Hematopoietic multipotent progenitor cell treated with erythropoietin and hydrocortisone succinate and interleukin-3 and kit ligand, for 6 days (in vitro differentiated cells): ENCODE results near the gene GPR35.

Source experiments
- DNase-seq: peaks from one replicate; pipeline ENCODE4 v3.0.0-alpha.2; 2015

Gene GPR35

GRCh38 chr2:240624011-240624949 is 1.0 kb upstream of the GPR35 start:
- DNase-seq, result no peak

- peak; percentile 59 for DNase-seq
Observed at GRCh38 chr2:240626531-240627300, 1.4 kb downstream of the GPR35 start.

GRCh38 chr2:240627736-240628506 is 2.6 kb downstream of the GPR35 start:
- DNase-seq, result no peak

DNA sequence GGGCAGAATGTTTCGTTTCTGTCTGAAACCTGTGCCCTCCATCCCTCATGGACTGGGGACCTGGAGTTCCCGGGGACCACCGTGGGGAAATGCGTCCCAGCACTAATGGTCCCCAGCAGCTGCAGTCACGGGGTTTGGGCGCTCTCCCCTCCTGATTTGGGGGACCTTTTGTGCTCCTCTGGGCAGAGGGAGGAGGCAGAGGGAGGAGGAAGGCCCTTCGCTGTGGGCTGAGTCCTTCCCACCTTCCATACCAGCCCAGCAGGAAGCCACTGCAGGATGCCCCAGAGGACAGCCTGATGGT is 3.2 kb downstream of the GPR35 start:
- DNase-seq, result no peak

DNA sequence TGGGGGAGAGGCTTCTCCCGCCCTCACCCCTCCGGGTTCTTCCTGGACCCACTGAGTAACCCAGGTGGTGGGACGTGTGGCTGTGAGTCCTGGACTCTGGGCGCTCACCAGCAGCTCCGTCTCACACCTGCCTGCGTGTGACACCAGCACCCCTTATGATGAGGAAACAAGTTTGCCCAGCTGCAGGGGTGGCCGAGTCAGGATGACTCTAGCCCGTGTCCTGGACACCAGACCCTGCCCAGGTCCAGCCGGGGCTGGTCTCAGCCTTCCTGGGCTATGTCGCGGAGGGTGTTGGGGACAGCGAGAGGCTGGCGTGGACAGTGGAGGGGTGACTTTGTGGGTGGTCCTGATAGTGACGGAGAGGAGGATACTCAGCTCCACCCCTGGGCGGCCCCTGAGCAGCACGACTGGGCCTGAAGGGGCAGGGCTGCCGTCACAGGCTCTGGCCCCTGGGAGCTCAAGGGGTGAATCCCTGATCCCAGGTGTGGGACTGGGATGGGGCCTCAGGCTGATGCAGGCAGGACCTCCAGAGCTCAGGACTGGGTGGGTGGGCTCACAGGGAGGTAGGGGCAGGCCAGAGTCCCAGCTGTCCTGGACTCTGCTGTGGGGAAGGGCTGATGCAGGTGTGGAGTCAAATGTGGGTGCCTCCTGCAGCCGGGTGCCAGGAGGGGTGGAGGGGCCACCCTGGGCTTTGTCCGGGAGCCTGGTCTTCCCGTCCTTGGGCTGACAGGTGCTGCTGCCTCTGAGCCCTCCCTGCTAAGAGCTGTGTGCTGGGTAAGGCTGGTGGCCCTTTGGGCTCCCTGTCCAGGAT is 3.7 kb downstream of the GPR35 start:
- no peak for DNase-seq

GRCh38 chr2:240629619-240629967 is 4.3 kb downstream of the GPR35 start:
- DNase-seq, result no peak

DNA sequence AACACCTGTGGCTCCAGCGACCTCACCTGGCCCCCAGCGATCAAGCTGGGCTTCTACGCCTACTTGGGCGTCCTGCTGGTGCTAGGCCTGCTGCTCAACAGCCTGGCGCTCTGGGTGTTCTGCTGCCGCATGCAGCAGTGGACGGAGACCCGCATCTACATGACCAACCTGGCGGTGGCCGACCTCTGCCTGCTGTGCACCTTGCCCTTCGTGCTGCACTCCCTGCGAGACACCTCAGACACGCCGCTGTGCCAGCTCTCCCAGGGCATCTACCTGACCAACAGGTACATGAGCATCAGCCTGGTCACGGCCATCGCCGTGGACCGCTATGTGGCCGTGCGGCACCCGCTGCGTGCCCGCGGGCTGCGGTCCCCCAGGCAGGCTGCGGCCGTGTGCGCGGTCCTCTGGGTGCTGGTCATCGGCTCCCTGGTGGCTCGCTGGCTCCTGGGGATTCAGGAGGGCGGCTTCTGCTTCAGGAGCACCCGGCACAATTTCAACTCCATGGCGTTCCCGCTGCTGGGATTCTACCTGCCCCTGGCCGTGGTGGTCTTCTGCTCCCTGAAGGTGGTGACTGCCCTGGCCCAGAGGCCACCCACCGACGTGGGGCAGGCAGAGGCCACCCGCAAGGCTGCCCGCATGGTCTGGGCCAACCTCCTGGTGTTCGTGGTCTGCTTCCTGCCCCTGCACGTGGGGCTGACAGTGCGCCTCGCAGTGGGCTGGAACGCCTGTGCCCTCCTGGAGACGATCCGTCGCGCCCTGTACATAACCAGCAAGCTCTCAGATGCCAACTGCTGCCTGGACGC is 4.9 kb downstream of the GPR35 start:
- no peak for DNase-seq

DNA sequence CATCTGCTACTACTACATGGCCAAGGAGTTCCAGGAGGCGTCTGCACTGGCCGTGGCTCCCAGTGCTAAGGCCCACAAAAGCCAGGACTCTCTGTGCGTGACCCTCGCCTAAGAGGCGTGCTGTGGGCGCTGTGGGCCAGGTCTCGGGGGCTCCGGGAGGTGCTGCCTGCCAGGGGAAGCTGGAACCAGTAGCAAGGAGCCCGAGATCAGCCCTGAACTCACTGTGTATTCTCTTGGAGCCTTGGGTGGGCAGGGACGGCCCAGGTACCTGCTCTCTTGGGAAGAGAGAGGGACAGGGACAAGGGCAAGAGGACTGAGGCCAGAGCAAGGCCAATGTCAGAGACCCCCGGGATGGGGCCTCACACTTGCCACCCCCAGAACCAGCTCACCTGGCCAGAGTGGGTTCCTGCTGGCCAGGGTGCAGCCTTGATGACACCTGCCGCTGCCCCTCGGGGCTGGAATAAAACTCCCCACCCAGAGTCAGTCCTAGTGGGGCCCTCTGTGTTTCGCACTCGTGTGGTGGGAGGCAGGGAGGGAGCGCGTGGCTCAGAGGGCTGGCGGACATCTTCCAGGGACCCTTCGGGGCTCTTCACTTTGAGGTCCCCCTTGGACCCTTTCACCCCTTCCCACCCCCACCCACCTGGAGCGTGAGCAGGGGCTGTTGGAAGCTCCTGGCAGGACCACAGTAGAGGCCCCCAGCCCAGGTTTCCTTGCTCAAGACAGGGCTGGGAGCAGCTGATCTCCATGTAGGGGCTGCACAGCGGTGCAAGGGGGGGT is 5.7 kb downstream of the GPR35 start:
- DNase-seq, result no peak

DNA sequence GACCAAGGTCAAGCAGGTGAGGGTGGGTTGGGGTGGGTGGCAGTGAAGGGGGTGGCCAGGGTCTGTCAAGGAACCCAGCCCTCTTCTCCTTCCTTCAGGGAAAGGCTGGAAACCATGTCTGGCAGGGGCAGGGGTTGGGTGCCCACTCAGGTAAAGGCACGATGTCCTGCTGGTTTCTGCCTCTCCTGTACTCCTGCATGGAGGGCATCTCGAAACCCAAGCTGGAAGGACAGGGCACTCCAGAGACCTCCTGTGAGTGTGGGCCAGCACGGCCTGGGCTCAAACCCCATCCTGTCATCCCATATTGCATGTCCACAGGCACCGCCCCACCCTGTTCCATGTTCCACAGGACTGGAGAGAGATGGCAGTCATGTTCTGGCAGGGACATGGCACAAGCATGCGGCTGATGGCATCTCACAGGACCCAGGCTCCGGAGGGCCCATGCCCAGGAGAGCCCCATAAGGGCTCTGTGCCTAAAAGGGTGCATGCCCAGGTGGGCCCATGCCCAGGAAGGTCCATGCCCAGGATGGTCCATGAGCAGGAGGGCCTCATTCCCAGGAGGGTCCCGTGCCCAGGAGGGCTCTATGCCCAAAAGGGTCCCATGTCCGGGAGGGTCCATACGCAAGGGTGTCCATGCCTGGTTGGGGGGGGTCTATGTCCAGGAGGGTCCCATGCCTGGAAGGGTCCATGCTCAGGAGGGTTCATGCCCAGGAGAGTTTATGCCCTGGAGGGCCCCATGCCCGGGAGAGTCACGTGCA is 6.4 kb downstream of the GPR35 start:
- DNase-seq, result no peak

DNA sequence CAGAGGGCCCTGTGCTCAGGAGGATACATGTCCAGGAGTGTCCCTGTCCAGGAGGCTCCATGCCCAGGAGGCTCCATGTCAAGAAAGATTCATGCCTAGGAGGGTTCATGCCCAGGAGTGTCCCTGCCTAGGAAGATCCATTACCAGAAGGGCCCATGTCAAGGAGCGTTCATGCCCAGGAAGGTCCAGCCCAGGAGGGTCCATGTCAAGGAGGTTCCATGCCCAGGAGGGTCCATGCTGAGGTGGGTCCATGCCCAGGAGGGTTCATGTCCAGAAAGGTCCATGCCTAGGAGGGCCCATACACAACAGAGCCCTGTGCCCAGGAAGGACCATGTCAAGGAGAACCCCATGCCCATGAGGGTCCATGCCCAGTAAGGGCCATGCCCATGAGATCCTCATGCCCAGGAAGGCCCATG is 7.0 kb downstream of the GPR35 start:
- no peak for DNase-seq

DNA sequence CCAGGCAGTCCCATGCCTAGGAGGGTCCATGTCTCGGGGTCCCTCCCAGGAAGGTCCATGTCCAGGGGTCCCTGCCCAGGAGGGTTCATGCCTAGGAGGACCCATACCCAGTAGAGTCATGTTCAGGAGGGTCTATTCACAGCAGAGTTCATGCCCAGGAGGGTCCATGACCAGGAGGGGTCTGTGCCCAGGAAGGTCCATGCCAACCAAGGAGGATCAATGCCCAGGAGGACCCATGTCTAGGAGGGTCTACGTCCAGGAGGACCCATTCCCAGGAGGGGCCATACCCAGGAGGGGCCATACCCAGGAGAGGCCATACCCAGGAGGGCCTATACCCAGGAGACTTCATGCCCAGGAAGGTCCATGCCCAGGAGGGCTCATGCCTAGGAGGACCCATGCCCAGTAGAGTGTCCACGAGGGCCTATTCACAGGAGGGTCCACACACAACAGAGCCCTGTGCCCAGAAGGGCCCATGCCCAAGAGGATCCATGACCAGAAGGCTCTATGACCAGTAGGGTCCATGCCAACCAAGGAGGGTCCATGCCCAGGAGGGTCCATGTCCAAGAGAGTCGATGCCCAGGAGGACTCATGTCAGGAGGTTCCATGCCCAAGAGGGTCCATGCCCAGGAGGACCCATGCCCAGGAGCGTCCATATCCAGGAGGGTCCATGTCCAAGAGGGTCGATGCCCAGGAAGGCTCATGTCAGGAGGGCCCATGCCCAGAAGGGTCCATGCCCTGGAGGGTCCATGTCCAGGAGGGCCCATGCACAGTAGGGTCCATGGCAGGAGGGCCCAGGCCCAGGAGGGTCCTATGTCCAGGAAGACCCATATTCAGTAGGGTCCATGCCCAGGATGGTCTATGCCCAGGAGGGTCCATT is 10.1 kb downstream of the GPR35 start:
- no peak for DNase-seq

- no peak for DNase-seq
Observed at GRCh38 chr2:240635998-240636547, 10.8 kb downstream of the GPR35 start.

- DNase-seq, result no peak
Observed at GRCh38 chr2:240636563-240637115, 11.4 kb downstream of the GPR35 start.

DNA sequence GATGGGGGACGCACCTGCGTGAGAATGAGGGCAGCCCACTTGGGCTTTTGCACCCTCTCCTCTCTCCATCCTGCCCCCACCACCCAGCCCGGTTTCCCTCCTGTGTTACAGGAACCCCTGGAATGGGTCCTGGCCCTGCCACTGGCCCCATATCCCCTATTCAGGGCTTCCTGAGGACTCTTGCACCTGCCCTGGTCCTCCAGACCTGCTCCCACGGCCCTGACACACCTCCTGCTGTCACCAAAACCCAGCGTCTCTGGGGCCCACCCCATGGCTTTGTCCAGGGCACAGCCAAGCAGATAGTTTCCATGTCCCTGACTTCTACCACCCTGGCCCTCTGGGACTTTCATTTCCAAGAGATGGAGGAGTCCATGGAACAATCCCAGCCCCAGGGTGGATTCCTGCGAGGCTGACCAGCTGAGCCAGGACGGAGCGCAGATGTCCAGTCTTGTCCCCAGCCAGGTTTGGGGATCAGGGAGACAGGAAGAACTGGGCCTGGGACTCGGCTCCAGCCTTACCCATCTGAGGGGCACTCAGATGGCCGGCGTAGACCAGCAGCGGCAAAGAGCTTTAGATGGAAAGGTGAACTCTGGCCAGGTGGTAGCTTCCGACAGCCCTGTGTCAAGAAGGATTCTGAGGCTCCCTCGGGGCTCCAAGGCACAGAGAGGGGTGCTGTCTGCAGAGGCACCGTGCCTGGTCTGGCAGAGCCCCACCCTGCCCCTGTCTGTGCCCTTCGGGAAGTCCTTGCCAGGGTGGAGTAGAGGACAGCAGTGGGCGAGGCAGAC is 12.0 kb downstream of the GPR35 start:
- no peak for DNase-seq

DNA sequence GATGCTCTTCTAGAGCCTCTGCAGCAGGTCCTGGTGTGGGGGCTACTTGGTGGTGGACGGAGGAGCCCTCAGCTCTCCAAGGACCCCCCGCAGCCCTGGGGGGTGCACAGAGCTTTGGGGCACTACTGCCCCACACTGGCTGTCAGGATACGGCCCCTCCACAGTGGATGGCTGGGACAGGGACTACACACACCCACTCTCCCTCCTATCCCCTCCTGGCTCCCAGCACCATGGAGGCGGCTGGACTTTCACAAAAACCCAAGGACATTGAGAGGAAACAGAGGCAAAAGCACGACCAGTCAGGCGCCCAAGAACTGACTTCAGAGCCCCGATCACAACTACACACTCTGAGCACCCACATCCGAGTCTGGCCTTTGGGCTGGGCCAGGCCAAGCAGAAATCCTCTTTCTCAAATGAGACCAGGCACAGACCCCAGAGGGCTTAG is 12.6 kb downstream of the GPR35 start:
- DNase-seq, result no peak

- DNase-seq, result no peak
Observed at GRCh38 chr2:240638512-240639160, 13.4 kb downstream of the GPR35 start.

- DNase-seq, result no peak
Observed at GRCh38 chr2:240639566-240639965, 14.3 kb downstream of the GPR35 start.
